Activated naive CD4-positive, alpha-beta T cell treated with anti-CD3 and anti-CD28 coated beads, Interleukin-2, amount 50 U/mL, for 24 hours (primary cell): ENCODE measurements around the gene PGA4.
"Not testable (repeated sequence)": the region's sequence is repeated elsewhere in the genome, so short reads cannot be mapped to it uniquely, and the experiment has no call there.

Experiments used
- H3K27ac Mint-ChIP-seq: one replicate; pipeline ENCODE4 v1.8.0; 2021; ENCODE audit warnings: mild to moderate bottlenecking, mixed read lengths
- H3K27me3 Mint-ChIP-seq: one replicate; pipeline ENCODE4 v1.8.0; 2021; ENCODE audit warnings: mixed read lengths
- H3K36me3 Mint-ChIP-seq: one replicate; pipeline ENCODE4 v1.8.0; 2021; ENCODE audit warnings: mixed read lengths
- H3K4me1 Mint-ChIP-seq: one replicate; pipeline ENCODE4 v1.8.0; 2021; ENCODE audit warnings: mixed read lengths
- H3K4me3 Mint-ChIP-seq: one replicate; pipeline ENCODE4 v1.8.0; 2021; ENCODE audit warnings: mild to moderate bottlenecking, mixed read lengths
- H3K9me3 Mint-ChIP-seq: one replicate; pipeline ENCODE4 v1.8.0; 2021; ENCODE audit warnings: mixed read lengths

PGA4 gene

GRCh38 chr11:61229458-61229857, 7.3 kb downstream of the PGA4 start:
- H3K4me1 Mint-ChIP-seq, H3K36me3 Mint-ChIP-seq, H3K27ac Mint-ChIP-seq, H3K27me3 Mint-ChIP-seq, H3K9me3 Mint-ChIP-seq, H3K4me3 Mint-ChIP-seq: not testable (repeated sequence)

- not testable (repeated sequence) for H3K4me1 Mint-ChIP-seq, H3K9me3 Mint-ChIP-seq, H3K36me3 Mint-ChIP-seq, H3K27ac Mint-ChIP-seq, H3K27me3 Mint-ChIP-seq, H3K4me3 Mint-ChIP-seq
Observed at GRCh38 chr11:61231033-61231432, 8.9 kb downstream of the PGA4 start.

- H3K27me3 Mint-ChIP-seq, H3K4me3 Mint-ChIP-seq, H3K9me3 Mint-ChIP-seq: not testable (repeated sequence)
Observed at GRCh38 chr11:61231585-61231984, 9.4 kb downstream of the PGA4 start.

GRCh38 chr11:61232548-61233145, 10.5 kb downstream of the PGA4 start:
- H3K27ac Mint-ChIP-seq, H3K36me3 Mint-ChIP-seq, H3K27me3 Mint-ChIP-seq, H3K9me3 Mint-ChIP-seq, H3K4me3 Mint-ChIP-seq, H3K4me1 Mint-ChIP-seq: not testable (repeated sequence)

More at GRCh38 chr11:61231585-61231984, 9.4 kb downstream of the PGA4 start:
- H3K27ac Mint-ChIP-seq, H3K36me3 Mint-ChIP-seq, H3K4me1 Mint-ChIP-seq: not testable (repeated sequence)

- H3K27ac Mint-ChIP-seq, H3K4me1 Mint-ChIP-seq, H3K27me3 Mint-ChIP-seq, H3K4me3 Mint-ChIP-seq, H3K9me3 Mint-ChIP-seq, H3K36me3 Mint-ChIP-seq: not testable (repeated sequence)
Observed at GRCh38 chr11:61237130-61237529, 15.0 kb downstream of the PGA4 start.

- H3K27me3 Mint-ChIP-seq, H3K27ac Mint-ChIP-seq, H3K4me3 Mint-ChIP-seq, H3K9me3 Mint-ChIP-seq, H3K4me1 Mint-ChIP-seq, H3K36me3 Mint-ChIP-seq: not testable (repeated sequence)
Observed at GRCh38 chr11:61240288-61240687, 18.1 kb downstream of the PGA4 start.

- not testable (repeated sequence) for H3K4me3 Mint-ChIP-seq
Observed at GRCh38 chr11:61240875-61241274, 18.7 kb downstream of the PGA4 start, which contains the start of gene PGA5. PGA5 (plus strand) TSS chr11:61241175; CDS start chr11:61241227, 52 bp downstream.

GRCh38 chr11:61241526-61241925, 19.4 kb downstream of the PGA4 start:
- H3K27ac Mint-ChIP-seq, H3K9me3 Mint-ChIP-seq, H3K36me3 Mint-ChIP-seq, H3K4me1 Mint-ChIP-seq, H3K4me3 Mint-ChIP-seq, H3K27me3 Mint-ChIP-seq: not testable (repeated sequence)

More at GRCh38 chr11:61240875-61241274, 18.7 kb downstream of the PGA4 start, which contains the start of gene PGA5:
- not testable (repeated sequence) for H3K9me3 Mint-ChIP-seq, H3K27me3 Mint-ChIP-seq, H3K36me3 Mint-ChIP-seq, H3K4me1 Mint-ChIP-seq, H3K27ac Mint-ChIP-seq

GRCh38 chr11:61245284-61245964, 23.3 kb downstream of the PGA4 start:
- H3K4me3 Mint-ChIP-seq, H3K27me3 Mint-ChIP-seq, H3K36me3 Mint-ChIP-seq, H3K4me1 Mint-ChIP-seq, H3K9me3 Mint-ChIP-seq, H3K27ac Mint-ChIP-seq: not testable (repeated sequence)

- H3K27ac Mint-ChIP-seq, H3K4me3 Mint-ChIP-seq, H3K36me3 Mint-ChIP-seq, H3K27me3 Mint-ChIP-seq, H3K4me1 Mint-ChIP-seq, H3K9me3 Mint-ChIP-seq: not testable (repeated sequence)
Observed at GRCh38 chr11:61248071-61248470, 25.9 kb downstream of the PGA4 start.

- not testable (repeated sequence) for H3K27me3 Mint-ChIP-seq
Observed at GRCh38 chr11:61249201-61249600, 27.1 kb downstream of the PGA4 start.

GRCh38 chr11:61250796-61251765, 28.9 kb downstream of the PGA4 start:
- H3K27ac Mint-ChIP-seq, H3K36me3 Mint-ChIP-seq, H3K27me3 Mint-ChIP-seq, H3K4me3 Mint-ChIP-seq, H3K4me1 Mint-ChIP-seq, H3K9me3 Mint-ChIP-seq: not testable (repeated sequence)

More at GRCh38 chr11:61249201-61249600, 27.1 kb downstream of the PGA4 start:
- not testable (repeated sequence) for H3K27ac Mint-ChIP-seq, H3K36me3 Mint-ChIP-seq, H3K4me3 Mint-ChIP-seq, H3K9me3 Mint-ChIP-seq, H3K4me1 Mint-ChIP-seq

- not testable (repeated sequence) for H3K27ac Mint-ChIP-seq, H3K36me3 Mint-ChIP-seq, H3K9me3 Mint-ChIP-seq, H3K27me3 Mint-ChIP-seq, H3K4me3 Mint-ChIP-seq, H3K4me1 Mint-ChIP-seq
Observed at GRCh38 chr11:61252332-61252731, 30.2 kb downstream of the PGA4 start.

GRCh38 chr11:61254403-61255025, 32.4 kb downstream of the PGA4 start:
- Mint-ChIP-seq H3K4me3 (no peak overlapping the region), H3K4me1 (no peaks in the 10 kb centered on the region), H3K27ac (no peak overlapping the region), H3K27me3 (no peaks in the 10 kb centered on the region), H3K36me3 (no peaks in the 10 kb centered on the region), H3K9me3 (no peaks in the 10 kb centered on the region)

- H3K27ac Mint-ChIP-seq, result no peak overlapping the region
- no peaks in the 10 kb centered on the region for H3K36me3 Mint-ChIP-seq
- no peaks in the 10 kb centered on the region for H3K9me3 Mint-ChIP-seq
- H3K4me1 Mint-ChIP-seq, result no peaks in the 10 kb centered on the region
- no peaks in the 10 kb centered on the region for H3K27me3 Mint-ChIP-seq
- no peak overlapping the region for H3K4me3 Mint-ChIP-seq
Observed at GRCh38 chr11:61256710-61257482, 34.7 kb downstream of the PGA4 start.
